ENCODE measurements around the gene RND3.

Gene RND3

GRCh38 chr2:150494234-150494945 is 6.9 kb upstream of the RND3 start:
- TF ChIP-seq CTCF (IDR thresholded peaks at IDR 0.05; ENCODE audit: low read depth, low read length), result no peak

GRCh38 chr2:150491943-150492342 is 4.5 kb upstream of the RND3 start:
- TF ChIP-seq CTCF (IDR thresholded peaks at IDR 0.05; ENCODE audit: low read depth, low read length), result no peak
- no peak overlapping the region for H3K4me3 ChIP-seq (ENCODE audit: low read depth, low read length)

More at GRCh38 chr2:150494234-150494945, 6.9 kb upstream of the RND3 start:
- no peak overlapping the region for H3K4me3 ChIP-seq (ENCODE audit: low read depth, low read length)

- no peak for TF ChIP-seq CTCF (IDR thresholded peaks at IDR 0.05; ENCODE audit: low read depth, low read length)
- H3K4me3 ChIP-seq (ENCODE audit: low read depth, low read length), result no peak overlapping the region
Observed at GRCh38 chr2:150491430-150491829, 4.0 kb upstream of the RND3 start.

GRCh38 chr2:150490466-150490865 is 3.0 kb upstream of the RND3 start:
- H3K4me3 ChIP-seq (ENCODE audit: low read depth, low read length), result no peak overlapping the region
- no peak for TF ChIP-seq CTCF (IDR thresholded peaks at IDR 0.05; ENCODE audit: low read depth, low read length)

GRCh38 chr2:150486539-150487484 is 655 bp downstream of the RND3 start:
- H3K4me3 ChIP-seq (ENCODE audit: low read depth, low read length), result peak overlapping the region; percentile 100

GRCh38 chr2:150485871-150486538 is 1.5 kb downstream of the RND3 start:
- no peak for TF ChIP-seq CTCF (IDR thresholded peaks at IDR 0.05; ENCODE audit: low read depth, low read length)
- H3K4me3 ChIP-seq (ENCODE audit: low read depth, low read length), result peak overlapping the region; percentile 100

More at GRCh38 chr2:150486539-150487484, 655 bp downstream of the RND3 start:
- no peak for TF ChIP-seq CTCF (IDR thresholded peaks at IDR 0.05; ENCODE audit: low read depth, low read length)

All from WI38 (cell line).